NCI-H82 (cell line): Measurements from ENCODE around the gene HBE1.
"Not testable (repeated sequence)": the region's sequence is repeated elsewhere in the genome, so short reads cannot be mapped to it uniquely, and the experiment has no call there.

Experiments
- DNase-seq: peaks from one replicate; lab custom pipeline; 2025; lab: John Stamatoyannopoulos, UW

The HBE1 gene

GRCh38 chr11:5285703-5286340 lies 16.1 kb upstream of the HBE1 start:
- no peak for DNase-seq

GRCh38 chr11:5284637-5285036 lies 14.9 kb upstream of the HBE1 start:
- DNase-seq, result no peak

- DNase-seq, result no peak
These were observed 14.1 kb upstream of the HBE1 start for GRCh38 chr11:5283882-5284281.

GRCh38 chr11:5283086-5283485 lies 13.3 kb upstream of the HBE1 start:
- DNase-seq, result no peak

- no peak for DNase-seq
These were observed 12.9 kb upstream of the HBE1 start for GRCh38 chr11:5282628-5283027.

GRCh38 chr11:5281596-5281995 lies 11.9 kb upstream of the HBE1 start:
- DNase-seq, result no peak

GRCh38 chr11:5280582-5281102 lies 10.9 kb upstream of the HBE1 start:
- peak; percentile 25 for DNase-seq

- no peak for DNase-seq
These were observed 9.8 kb upstream of the HBE1 start for GRCh38 chr11:5279471-5280090.

GRCh38 chr11:5277807-5278382 lies 8.2 kb upstream of the HBE1 start:
- no peak for DNase-seq

GRCh38 chr11:5276697-5277096 lies 7.0 kb upstream of the HBE1 start:
- no peak for DNase-seq

GRCh38 chr11:5275369-5276110 lies 5.8 kb upstream of the HBE1 start:
- DNase-seq, result no peak

GRCh38 chr11:5274395-5274794 lies 4.7 kb upstream of the HBE1 start:
- DNase-seq, result no peak

- no peak for DNase-seq
These were observed 2.8 kb upstream of the HBE1 start for GRCh38 chr11:5272395-5273017.

GRCh38 chr11:5267033-5267563 lies 2.6 kb downstream of the HBE1 start:
- DNase-seq, result no peak

GRCh38 chr11:5266609-5267008 lies 3.1 kb downstream of the HBE1 start:
- no peak for DNase-seq

- DNase-seq, result no peak
These were observed 3.9 kb downstream of the HBE1 start for GRCh38 chr11:5265832-5266231.

- no peak for DNase-seq
These were observed 11.0 kb downstream of the HBE1 start for GRCh38 chr11:5258543-5259262.

GRCh38 chr11:5257296-5257695 lies 12.4 kb downstream of the HBE1 start:
- DNase-seq, result no peak

GRCh38 chr11:5254646-5255413 lies 14.9 kb downstream of the HBE1 start, which contains the start of gene HBG2:
HBG2 (minus strand) TSS chr11:5254781; CDS start chr11:5254728, 53 bp downstream.
- DNase-seq, result not testable (repeated sequence)

- DNase-seq, result not testable (repeated sequence)
These were observed 15.7 kb downstream of the HBE1 start for GRCh38 chr11:5254023-5254422.
